HG03521 (cell line): ENCODE results near the gene GALNT2.

Experiments
- ATAC-seq: cut with Tn5 transposase; IDR thresholded peaks from one replicate; pipeline ENCODE4 v1.9.1; 2021; ENCODE audit warnings: mild to moderate bottlenecking, moderate library complexity; ENCODE audit not compliant: unreplicated experiment

GALNT2 gene

DNA sequence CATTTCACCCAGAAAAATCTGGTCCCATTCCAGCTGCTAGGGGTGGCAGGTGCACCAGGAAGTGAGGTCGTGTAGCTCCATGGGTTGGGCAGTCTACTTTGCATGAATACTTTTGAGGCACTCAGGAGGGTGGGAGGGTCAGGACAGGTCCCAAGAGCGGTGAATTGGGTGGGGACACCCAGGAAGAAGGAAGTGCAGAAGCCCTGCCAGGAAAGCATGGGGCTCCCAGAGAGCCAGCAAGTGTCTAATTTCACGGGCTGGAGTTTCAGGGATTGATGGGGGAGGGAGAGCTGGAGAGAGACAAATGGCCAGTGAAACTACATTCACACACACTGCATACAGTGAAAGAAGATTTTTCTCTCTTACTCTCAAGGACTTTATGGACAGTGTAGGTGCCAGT is 137.8 kb downstream of the GALNT2 start:
- ATAC-seq = no peak

DNA sequence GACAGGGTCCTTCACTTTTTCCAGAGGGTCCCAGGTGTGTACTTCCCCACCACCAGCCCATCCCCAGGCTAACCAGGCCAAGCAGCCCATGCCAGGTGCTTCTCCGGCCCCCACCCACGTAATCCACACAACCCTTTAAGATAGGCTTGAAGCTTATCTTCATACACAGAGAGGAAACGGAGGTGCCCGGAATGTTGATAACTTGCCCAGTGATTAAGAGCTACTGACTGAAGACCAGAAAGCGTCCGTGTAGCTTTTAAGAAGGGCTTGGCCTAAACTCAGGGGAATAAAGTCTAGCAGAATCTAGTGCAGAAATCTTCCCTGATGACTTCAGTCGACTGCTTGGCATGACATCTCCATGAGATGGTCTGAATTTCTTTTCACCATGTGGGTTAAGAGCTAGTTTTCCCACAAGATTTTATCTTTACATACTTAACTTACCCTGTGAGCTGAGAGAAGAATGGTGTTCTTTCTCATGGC is 138.7 kb downstream of the GALNT2 start:
- no peak for ATAC-seq

DNA sequence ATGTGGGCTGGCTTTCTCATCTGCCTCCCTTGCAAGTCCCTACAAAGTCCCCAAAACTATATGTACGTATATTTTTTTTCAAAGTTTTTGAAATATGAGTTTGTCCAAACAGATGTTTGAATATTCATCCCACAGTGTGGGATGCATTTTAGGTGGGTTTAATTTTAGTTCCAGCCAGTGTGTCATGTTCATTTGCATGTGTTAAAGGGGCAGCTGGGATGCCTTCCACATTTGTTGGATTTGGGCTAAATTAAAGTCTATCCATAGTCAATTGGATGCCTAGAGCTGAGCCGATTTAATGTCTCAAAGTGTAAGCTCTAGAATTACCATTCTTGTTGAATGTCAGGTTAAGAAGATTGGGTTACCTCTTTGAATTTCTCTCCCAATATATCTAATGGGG is 139.2 kb downstream of the GALNT2 start:
- ATAC-seq = no peak

DNA sequence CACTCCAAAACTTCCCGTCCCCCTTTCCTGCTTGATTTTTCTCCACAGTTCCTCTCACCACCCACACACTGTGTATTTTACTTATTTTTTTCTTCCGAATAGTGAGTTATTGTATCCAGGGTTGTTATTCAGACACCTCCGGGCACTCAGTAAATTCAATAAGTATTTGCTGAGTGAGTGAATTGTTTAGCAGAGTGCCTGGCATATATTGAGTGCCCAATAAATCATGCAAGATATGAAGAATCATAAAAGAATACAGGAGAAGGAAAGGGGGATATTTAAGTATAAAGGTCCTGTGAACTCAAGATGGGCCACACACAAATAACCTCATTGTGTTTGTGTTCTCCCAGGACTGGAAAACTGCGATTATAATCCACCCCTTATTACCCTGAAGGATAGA is 139.9 kb downstream of the GALNT2 start:
- ATAC-seq = no peak

DNA sequence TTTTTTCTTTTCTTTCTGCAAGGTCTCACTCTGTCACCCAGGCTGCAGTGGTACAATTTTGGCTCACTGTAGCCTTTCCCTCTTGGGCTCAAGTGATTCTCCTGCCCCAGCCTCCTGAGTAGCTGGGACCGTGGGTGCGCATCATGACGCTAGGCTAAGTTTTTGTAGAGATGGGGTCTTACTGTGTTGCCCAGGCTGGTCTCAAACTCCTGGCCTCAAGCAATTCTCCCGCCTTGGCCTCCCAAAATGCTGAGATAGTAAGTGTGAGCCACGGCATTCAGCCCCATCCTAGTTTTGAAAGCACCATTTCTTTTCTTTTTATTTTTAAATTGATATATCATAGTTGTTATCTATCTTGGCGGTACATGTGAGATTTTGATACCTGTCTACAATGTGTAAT is 140.6 kb downstream of the GALNT2 start:
- ATAC-seq = no peak

DNA sequence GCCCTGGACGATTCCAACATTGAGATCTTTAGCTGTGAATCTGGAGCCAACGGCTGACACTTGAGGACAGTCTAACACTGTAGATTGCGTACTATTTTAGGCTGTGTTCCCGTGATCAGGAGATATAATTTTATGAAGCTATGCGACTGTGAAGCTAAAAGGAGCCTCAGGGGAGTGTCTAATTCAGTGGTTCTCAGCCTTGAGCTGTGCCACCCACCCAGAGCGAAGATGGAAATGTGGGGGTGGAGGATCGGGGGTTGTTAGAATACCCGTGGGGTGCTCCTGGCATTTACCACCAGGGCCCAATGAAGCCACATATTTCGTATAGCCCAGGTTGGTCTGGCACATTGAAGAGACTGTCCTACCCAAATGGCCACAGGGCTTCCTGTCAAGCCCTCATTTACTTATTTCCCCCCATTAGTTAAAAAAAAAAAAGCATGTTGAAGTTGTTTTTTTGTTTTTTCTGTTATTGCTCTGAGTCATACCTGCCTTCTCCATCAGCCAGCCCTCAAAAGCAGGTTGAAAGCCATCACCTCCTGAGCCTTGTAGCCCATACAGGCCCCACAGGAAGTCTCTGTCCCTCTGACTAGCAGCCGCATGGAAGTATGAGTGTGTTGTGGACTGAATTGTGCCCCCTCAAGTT is 141.7 kb downstream of the GALNT2 start:
- peak; percentile 42 for ATAC-seq

DNA sequence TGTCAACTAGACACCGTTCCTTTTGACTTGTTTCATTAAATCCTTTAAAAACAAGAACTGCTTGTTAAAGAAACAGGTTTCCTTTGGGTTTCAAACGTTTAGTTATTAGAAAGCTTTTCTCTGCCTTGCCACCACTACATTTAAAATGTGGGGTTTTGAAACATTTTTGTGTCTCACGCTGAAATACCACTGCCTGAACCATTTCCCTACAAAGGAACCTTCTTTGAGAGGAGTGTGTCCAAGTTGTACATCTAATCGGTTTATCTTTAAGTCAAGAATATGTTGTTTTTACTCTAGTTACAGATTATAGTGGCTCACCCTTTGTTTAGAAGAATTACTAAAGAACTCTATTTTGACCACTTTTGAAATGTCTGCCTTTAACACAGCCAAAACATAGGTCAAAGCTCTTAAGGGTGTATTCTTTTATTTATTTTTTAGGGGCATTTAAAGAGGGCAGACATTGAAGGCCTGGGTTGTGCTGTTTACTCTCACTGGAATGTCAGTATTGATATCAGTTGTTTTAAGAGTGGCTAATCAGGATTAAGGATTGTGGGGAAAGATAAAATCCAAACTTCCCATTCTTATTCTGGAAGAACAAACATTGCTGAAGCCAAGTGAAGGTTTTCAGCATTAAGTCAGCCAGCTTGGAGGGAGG is 143.4 kb downstream of the GALNT2 start:
- no peak for ATAC-seq

DNA sequence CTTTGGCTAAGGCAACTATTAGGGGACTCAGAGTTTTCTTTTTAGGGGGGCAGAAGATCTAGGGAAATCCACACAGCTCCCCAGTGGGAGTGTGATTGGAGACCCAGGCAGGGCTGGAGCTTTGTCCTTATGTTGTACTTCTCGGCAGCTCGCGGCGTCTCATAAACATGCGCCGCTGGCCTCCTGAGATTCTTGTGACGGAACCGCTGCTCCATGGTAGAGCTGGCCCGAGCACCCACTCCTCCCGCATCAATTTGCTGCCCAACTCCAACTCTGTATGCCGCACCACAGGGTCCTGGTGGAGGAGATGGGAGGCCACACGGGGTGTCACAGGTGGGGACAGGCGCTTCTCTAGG is 143.9 kb downstream of the GALNT2 start:
- no peak for ATAC-seq

DNA sequence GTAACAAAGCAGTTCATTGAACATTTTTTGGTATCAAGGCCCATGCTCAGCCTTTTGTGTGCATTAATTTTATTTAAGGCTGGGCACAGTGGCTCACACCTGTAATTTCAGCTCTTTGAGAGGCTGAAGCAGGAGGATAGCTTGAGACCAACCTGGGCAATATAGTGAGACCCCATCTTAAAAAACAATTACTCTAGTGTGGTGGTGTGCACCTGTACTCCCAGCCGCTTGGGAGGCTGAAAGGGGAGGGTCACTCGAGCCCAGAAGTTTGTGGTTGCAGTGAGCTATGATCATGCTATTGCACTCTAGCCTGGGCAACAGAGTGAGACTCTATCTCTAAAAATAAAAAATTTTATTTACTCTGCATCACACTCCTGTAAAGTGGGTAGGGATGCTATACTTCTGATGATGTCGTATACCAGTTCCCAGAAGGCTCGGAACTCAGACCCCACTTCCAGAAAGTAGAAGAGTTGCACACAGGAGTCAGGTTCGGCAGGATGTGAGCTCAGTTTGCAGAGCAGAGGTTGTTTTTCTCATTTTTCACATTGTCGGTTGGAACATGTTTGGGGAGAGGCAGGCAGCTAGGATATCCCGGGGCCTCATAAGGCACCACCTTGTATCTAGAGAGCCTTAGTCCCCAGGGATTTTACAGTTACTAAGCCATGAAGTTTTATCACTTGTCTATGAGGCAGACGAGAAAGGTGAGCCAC is 144.6 kb downstream of the GALNT2 start:
- no peak for ATAC-seq

DNA sequence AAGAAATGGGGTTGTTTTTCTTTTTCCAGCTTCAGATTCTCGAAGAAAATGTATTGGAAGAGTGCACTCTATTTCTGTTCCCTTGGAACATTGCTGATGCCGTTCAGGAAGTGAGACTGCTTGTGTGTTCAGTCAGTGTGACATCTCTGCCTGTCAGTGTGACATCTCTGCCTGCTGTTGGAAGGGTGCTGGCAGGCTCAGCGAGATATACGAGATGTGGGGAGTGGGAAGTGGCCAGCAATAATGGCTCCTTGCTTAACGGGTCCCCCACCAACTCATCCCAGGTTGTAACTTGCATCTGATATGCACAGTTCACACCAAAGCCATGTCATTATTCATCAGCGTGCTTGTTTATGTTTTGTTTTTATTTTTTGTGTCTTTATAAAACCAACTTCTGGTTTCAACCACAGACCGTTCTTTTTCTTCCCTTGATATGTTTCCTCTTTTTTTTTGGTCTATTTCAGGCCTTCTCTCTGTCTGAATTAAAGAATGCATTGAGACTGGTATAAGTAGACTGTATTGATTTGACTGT is 145.4 kb downstream of the GALNT2 start:
- ATAC-seq = no peak

DNA sequence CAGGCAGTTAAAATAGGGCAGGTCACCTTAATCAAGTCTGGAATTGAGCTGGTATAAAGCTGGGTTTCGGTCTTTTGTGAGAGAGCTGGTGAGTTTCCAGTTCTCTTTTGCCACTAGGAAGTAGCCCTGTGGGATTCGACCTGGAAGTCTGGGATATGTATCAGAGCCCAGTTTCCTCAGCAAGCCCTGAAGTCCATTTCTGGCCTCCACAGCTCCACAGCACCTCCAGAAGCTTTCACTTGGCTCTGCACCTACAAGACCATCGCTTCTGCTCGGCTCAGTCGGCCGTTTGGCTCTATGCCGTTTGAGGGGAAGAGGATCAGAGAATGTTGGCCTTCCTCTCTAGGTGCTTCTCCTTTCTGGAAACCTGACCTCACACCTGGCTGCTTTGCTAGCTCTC is 148.0 kb downstream of the GALNT2 start:
- no peak for ATAC-seq

DNA sequence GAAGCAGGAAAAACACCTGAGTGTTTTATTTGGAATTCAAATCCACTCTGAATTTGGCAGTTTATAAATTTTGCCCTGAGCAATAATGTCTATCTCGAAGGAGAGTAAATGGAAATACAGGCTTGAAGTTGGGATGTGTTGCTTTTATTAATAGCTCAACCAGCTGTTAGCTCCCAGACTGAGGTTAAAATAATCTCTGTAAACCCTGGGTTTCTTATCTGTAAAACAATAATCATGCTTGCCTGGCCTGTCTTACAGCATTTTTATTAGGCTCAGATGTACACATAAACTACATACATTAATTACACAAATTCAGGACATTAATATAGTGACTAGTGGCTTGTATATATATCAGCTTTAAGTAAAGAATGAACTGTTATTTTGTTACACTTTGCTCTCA is 148.5 kb downstream of the GALNT2 start:
- ATAC-seq = no peak

DNA sequence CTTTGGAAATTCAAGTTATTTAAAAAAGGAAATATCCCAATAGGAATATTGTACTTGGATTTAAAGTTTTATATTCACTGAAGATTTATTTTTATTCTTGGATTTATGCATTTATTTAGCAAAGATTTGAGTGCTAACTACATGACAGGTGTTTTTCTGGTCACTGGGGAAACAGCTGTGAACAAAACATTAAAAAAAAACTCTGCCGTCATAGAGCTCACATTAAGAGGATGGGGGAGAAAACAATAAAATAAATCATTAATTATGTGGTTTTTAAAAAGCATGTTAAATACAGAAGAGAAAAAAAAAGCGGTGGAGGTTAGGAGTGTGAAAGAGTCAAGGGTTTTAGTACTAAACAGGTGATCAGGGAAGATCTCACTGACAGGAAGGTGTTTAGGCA is 149.9 kb downstream of the GALNT2 start:
- no peak for ATAC-seq

DNA sequence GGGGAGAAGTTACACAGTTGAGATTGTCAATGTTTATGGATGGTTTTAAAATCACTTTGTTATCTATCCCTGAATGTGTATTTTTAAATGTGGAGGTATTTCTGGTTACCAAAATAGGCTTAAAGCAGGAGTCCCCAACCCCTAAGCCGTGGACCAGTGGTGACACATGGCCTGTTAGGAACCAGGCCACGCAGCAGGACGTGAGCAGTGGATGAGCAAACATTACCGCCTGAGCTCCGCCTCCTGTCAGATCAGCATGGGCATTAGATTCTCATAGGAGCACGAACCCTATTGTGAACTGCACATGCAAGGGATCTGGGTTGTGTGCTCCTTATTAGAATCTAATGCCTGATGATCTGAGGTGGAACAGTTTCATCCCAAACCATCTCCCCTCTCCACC is 151.6 kb downstream of the GALNT2 start:
- ATAC-seq = no peak

DNA sequence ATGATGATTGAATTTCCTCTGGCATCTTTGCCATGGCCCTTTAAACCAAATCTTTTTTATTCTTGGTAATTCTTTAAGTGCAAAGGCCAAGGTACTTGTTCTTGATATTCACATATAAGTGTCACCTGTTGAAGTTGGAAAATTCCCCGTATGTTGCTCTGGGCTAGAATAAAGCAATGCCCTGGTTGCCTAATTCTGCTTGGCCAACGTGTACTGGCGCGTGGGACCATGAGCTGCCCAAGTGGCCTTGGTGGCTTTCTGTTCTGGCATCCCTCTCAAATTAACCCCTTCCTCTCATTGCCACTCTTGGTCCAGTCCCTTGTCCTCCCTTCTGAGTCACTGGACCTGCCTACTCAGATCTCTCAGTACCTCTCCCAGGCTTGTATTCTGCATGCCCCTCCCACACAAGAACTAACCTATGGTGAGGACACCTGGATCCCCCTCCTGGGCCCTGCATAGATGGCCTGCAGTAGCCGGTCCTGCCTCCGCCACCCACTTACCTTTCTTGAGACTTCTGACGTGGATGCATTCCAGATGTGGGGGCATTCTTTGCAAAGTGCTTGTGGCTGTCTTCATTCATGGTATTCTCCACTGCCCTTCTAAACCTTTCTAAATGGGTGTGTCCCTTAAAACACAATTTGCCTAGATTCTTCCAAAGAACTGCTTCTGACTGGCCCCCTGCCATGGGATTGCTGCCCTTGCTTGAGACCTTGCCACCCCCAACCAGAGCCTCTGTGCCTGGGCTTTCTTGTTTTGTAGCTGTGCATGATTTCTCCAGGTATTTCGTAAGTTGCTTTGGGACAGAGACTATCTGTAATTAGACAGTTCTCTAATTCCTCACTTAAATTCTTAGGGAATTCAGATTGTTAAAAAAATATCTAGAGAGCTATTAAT is 152.4 kb downstream of the GALNT2 start:
- no peak for ATAC-seq

DNA sequence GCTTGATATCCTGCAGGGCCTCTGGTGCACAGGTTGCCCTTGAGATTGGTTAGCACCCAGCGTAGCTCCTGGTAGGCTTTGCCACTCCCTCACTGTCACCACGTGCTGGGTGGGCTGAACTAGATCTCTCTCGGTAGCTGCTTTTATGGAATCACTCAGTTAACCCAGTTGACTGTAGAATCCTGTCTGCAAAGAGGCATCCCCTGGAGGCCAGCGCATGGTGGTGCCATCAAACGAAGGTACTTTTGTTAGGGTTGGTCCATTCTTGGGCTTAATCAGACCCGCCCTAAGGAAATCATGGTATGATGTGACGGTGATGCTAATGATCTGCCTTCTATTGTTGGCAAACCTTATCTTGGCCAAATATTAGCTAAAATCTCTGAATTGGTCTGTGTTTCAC is 153.4 kb downstream of the GALNT2 start:
- no peak for ATAC-seq

DNA sequence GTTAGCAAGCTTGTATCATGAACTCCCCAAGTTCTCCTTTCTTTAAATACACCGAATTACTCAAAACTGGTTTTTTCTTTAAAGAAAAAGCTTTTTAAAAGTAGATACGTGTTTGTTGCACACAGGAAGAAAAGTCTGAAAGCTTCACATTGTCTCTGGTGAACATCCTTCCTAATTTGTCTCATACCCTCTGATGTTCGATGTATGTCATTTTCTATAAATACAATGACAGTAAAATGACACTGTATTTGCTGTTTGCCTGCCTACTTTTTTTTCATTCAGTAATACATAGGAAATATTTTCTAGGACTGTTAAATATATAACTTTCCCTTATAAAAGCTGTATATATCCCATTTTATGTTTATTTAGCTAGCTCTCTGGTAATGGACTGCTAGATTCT is 153.9 kb downstream of the GALNT2 start:
- ATAC-seq = no peak

DNA sequence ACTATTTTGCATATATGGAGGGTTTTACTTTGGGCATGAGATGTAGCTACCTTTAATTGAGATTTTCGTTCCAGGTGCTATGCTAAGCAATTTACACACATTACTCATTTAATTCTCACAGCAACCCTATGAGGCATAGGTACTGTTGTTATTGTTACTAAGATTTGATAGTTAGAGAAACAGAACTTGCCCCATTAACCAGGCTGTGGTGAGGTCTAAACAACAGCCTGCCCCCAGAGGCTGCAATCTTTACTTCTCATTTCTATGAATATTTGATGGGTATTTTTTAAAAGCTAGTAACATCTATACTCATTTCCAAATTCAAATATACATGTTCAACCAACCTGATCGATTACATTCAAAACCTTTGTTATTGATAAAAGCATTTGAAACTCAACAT is 155.6 kb downstream of the GALNT2 start:
- ATAC-seq = no peak

DNA sequence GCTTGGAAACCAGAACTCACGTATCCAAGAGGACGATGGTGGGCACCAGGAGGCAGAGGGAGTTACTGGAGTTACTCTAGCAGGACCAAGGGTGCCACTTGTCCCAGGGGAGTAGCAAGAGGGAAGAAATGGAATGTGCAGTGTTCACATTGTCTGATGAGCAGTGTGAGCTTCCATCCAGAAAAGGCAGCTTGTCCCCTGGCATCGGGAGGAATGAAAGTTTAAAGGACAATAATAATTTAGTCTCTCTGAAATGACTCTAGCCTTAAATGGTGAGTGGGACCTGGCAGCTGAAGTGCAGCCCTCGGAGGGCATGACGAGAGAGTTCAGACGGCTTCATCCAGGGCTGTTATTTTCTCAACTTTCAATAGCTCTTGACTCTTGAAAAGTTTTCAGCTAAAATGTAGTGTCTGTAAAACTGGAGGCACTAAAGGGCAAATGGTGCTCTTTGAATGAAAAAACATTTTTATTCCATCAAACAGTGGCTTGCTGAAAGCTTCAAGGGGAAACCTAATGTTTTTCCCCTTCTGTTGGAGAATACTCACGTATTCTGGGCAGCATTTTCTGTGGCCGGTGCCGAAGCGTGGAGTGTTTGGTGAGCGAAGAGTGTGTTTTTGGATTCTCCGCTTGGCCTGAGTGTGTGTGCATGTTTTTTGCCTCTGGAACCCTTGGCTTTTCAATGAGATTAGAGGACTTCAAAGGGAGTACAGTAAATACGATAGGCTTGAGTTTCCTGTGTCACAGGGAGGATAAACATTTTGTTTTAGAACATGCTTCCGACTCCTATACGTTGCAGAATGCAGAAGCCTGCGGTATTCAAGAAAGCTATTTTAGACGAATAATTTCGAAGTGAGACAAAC is 157.3 kb downstream of the GALNT2 start:
- ATAC-seq = no peak
